ENCODE measurements around the gene C10orf88. TPM values are rescaled to one million over a fixed set of nuclear protein-coding genes. Genes with fewer than 3 reads are reported as not detected.

Gene C10orf88
- total and polyA plus RNA-seq, 2 of the 13 experiments (the other 11 are each of a cell fraction or from before 2014, with no cell fraction given): 4.6 to 11.8 TPM

DNA sequence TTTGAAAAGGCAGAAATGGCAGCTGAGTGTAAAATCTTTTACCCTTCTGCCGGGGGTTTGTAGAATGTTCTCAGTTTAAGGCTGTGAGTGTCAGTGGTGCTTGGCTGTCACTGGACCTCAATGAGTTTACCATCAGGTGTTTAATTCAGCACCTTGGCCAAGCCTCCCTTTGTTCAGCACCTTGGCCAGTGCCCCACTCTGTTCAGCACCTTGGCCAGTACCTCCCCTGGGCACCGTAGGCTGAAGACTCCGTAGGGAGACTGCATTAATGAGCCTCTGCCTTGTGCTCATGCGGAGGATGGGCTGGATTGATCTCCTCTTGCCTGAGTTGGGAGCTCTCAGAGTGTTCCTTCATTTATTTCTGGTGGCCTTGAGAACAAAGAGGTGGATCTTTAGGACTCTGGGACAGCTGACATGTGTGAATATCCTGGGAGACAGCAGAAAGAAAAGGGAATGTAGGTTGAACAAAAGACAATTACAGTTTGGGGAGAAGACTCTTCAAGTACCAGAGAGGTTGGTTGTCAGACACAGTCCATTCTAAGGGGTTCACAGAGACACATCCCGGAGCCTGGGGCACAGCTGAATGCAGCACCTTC is 42.0 kb downstream of the C10orf88 start (continued):
- no peak for TF ChIP-seq SNRNP70 (IDR thresholded peaks at IDR 0.05; ENCODE audit: low read depth, low read length)
- TF ChIP-seq ZNF160 (CRISPR knock-in tag; IDR thresholded peaks at IDR 0.05): peak; percentile 100
- peak; percentile 92 for TF ChIP-seq TARDBP (CRISPR knock-in tag; IDR thresholded peaks at IDR 0.05)
- peak; percentile 100 for TF ChIP-seq ATF7-NPFF (CRISPR knock-in tag; IDR thresholded peaks at IDR 0.05; ENCODE audit: low read depth)
- peak; percentile 100 for TF ChIP-seq ATAD3A (CRISPR knock-in tag; IDR thresholded peaks at IDR 0.05)
- TF ChIP-seq ZFX (CRISPR knock-in tag; IDR thresholded peaks at IDR 0.05; ENCODE audit: low read depth): peak; percentile 53; the same call in 1 of the 2 replicates
- TF ChIP-seq, protein P1, sequence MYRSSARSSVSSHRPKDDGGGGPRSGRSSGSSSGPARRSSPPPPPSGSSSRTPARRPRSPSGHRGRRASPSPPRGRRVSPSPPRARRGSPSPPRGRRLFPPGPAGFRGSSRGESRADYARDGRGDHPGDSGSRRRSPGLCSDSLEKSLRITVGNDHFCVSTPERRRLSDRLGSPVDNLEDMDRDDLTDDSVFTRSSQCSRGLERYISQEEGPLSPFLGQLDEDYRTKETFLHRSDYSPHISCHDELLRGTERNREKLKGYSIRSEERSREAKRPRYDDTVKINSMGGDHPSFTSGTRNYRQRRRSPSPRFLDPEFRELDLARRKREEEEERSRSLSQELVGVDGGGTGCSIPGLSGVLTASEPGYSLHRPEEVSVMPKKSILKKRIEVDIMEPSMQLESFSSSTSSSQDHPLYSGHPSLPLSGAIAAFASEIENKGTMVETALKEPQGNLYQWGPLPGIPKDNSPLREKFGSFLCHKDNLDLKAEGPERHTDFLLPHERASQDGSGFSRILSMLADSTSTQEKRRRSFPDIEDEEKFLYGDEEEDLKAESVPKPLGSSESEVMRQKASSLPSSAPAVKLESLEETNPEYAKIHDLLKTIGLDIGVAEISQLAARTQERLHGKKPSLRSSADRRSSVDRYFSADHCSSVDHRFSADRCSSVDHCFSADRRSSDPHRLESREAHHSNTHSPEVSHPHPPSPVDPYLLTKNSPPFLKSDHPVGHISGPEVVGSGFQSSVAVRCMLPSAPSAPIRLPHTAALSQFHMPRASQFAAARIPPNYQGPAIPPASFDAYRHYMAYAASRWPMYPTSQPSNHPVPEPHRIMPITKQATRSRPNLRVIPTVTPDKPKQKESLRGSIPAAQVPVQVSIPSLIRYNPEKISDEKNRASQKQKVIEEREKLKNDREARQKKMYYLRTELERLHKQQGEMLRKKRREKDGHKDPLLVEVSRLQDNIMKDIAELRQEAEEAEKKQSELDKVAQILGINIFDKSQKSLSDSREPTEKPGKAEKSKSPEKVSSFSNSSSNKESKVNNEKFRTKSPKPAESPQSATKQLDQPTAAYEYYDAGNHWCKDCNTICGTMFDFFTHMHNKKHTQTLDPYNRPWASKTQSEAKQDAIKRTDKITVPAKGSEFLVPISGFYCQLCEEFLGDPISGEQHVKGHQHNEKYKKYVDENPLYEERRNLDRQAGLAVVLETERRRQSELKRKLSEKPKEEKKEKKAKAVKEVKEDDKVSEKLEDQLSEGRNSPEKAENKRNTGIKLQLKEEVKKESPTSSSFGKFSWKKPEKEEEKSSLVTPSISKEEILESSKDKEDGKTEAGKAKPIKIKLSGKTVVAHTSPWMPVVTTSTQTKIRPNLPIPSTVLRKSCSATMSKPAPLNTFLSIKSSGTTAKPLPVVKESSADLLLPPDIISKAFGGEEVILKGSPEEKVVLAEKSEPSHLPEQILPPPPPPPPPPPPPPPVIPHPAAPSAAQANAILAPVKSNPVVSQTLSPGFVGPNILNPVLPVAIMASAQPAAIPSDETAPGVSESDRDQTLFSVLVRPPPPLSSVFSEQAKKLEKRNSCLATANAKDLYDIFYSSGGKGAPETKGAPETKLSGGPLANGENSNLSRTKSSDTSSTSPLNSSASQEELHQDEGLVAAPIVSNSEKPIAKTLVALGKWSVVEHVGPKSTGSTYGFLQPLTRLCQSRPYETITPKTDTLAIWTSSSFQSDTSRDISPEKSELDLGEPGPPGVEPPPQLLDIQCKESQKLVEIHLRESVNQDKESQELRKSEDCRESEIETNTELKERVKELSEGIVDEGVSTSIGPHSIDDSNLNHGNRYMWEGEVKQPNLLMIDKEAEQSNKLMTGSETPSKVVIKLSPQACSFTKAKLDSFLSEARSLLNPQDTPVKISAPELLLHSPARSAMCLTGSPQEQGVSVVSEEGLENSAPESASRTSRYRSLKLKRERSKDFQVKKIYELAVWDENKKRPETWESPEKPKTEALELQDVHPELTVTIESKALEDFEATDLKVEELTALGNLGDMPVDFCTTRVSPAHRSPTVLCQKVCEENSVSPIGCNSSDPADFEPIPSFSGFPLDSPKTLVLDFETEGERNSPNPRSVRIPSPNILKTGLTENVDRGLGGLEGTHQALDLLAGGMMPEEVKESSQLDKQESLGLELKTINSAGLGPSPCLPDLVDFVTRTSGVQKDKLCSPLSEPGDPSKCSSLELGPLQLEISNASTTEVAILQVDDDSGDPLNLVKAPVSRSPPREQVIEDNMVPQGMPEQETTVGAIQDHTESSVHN (CRISPR knock-in tag; IDR thresholded peaks at IDR 0.05): peak; percentile 100; the same call in 1 of the 2 replicates
- TF ChIP-seq ZNF142 (CRISPR knock-in tag; IDR thresholded peaks at IDR 0.05): peak; percentile 99
- TF ChIP-seq NFYC (CRISPR knock-in tag; IDR thresholded peaks at IDR 0.05): peak; percentile 77
- TF ChIP-seq FOXJ3 (CRISPR knock-in tag; IDR thresholded peaks at IDR 0.05; ENCODE audit: borderline replicate concordance): peak; percentile 91
- peak; percentile 100 for TF ChIP-seq ZNF333 (CRISPR knock-in tag; IDR thresholded peaks at IDR 0.05; ENCODE audit: borderline replicate concordance)
- TF ChIP-seq SSRP1 (CRISPR knock-in tag; IDR thresholded peaks at IDR 0.05): peak; percentile 91; the same call in 1 of the 2 replicates
- no peak for TF ChIP-seq CTCF (CRISPR knock-in tag; IDR thresholded peaks at IDR 0.05)

Measured in HepG2 (cell line).